Renal cortex interstitium (tissue), 11 donors: ENCODE measurements around the gene MADD. TPM values are rescaled to one million over a fixed set of nuclear protein-coding genes. Genes with fewer than 3 reads are reported as not detected.
A peak's percentile ranks its signal among the peaks of the same experiment; 100 is the strongest.
"Not testable (repeated sequence)": the region's sequence is repeated elsewhere in the genome, so short reads cannot be mapped to it uniquely, and the experiment has no call there.

Experiments used
- DNase-seq, 11 donors: peaks; one replicate each; pipeline ENCODE4 v3.0.0-alpha.2; 2013; ENCODE audit warnings: low read depth in 9 of 11, low spot score in 4 of 11; ENCODE audit errors: extremely low read depth in 1 of 11
- polyA plus RNA-seq, 3 donors: library from polyadenylated mRNA; unstranded; fragments of 120-200 nt; gene quantifications; one replicate each; pipeline ENCODE4 v1.2.1, GENCODE V29; 2013; ENCODE audit not compliant: insufficient read length in 3 of 3

The MADD gene
- polyA plus RNA-seq, 3 donors, result 41.5 to 53.3 (median 47.2) TPM

- DNase-seq, result no peak
Observed at GRCh38 chr11:47299078-47299477, 29.1 kb downstream of the MADD start.

- no peak for DNase-seq
Observed at GRCh38 chr11:47302853-47303252, 32.9 kb downstream of the MADD start.

DNA sequence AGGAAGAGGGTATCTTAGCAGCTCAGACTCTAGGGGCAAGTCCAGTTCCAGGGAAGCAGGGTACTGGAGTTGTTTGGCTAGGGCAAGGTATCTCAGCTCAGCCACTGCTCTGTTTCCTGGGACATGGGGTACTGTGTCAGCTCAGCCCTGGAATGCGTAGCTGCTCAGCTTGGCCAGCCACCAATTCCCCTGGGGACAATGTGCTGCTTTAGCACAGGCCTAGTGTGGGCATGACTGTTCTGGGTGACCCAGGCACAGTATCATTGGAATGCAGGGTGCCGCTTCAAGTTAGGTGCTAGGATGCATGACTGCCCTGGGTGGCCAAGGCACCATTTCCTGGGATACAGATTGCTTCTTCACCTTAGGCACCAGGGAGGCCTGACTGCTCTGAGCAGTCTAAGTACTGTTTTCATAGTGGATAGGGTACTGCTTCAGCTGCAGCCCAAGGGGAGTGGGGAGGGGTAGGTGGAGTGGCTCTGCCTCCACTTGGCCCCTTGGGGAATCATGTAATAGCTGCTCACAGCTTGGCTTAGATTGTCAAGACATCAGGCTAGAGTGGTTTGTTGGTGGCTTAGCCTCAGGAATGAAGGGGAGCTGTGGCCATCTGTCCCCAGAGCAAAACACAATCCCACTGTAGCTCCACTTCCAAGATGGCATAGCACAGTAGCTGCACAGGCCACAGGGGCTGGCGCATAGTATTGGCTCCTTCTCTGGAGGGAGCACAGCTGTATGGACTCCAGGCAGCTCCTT lies 36.0 kb downstream of the MADD start:
- DNase-seq, result no peak

DNA sequence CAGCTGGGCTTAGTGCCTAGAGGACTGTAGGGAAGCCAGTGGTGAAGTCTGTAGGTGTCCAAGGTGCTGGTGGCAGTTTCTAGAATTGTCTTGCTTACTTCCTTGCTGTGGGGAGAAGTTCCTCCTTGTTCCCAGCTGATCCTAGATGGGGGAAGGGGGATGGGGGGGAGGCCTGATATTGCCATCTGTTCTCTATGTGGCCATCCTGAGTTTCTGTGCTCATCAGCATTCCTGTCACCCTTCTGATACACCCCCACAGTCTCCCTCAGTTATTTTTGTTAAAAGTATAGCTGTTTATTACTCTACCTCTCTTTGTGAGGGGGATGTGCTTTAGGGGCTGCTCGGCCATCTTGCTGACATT lies 36.5 kb downstream of the MADD start:
- no peak for DNase-seq

DNA sequence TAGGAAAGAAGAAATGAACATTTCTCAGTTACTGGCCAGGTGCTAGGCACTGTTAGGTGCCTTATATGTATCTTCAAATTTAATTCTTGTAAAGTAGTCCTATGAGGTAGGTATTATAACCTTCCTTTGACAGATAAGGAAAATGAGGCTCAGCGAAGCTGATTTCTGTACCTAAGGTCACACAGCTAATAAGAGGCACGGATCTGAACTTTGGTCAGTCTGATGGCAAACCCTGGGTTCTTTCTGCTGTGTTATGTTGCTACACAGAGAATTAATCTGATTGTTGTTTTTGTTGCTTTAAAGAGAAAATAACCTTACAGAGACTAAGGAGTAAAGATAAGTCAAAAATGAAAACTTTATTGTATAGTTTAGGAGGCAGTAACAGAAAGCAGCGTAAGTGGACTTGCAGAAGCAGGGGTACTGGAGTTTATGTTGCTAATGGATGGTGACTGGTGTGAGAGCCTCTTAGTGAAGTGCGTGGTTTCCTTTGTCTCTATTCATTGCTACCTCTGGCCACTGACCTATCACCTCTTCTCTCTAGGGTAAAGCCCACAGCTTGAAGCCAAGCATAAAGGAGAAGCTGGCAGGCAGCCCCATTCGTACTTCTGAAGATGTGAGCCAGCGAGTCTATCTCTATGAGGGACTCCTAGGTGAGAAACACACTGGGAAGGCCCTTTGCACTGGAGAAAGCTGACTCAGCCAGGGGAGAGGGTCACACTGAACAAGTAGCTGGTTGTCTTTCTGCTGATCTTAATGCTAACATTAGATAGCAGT lies 38.3 kb downstream of the MADD start:
- DNase-seq, result no peak

- DNase-seq, result no peak
Observed at GRCh38 chr11:47314992-47315391, 45.1 kb downstream of the MADD start.

GRCh38 chr11:47316501-47316900 lies 46.6 kb downstream of the MADD start:
- DNase-seq, result not testable (repeated sequence)

DNA sequence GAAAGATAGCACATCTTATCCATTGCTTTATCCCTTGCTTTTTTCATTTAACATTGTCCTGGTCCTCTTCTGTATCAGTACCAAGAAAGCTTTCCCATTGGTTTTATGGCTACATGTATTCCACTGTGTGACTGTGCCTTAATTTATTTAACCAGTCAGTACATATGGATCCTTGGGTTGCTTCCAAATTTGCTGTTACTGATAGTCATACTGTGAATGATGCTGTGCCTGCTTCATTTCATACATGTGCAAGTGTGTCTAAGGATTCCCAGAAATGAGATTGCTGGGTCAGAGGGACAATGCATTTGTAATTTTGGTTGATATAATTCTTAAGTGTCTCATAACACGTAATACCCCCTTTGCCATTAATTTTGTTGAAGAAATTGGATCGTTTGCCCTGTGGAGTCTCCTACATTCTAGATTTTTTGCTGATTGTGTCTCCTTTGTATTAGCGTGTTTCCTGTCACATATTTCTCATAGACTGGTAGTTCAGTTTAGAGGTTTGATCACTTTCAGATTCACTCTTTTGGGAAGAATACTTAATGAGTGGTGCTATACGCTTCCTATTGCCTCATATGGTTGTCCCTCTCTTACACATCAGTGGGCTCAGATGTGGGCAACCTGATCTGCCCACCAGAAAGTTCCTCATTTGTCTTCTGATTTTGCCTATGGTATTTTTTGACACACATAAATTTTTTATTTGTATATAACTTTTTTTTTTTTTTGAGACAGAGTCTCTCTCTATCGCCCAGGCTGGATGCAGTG lies 47.3 kb downstream of the MADD start:
- DNase-seq, result no peak

DNA sequence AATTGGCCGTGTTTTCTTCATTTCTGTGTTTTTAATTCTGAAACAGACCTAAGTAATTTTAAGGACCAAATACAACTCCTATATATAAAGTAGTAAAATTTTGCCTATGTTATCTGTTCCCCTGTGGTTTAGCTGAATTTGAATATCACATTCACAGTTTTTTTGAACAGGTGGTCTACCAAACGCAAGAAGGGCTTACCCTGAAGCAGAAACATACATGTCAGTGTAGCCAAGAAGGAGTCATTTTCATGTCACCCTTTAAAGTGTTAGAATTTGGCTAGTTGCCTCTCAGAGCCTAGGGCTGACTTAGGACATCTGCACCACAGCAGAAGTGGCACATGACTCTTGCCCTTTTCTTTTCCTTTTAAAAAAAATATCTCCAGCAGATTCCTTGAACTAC lies 48.2 kb downstream of the MADD start:
- no peak for DNase-seq

DNA sequence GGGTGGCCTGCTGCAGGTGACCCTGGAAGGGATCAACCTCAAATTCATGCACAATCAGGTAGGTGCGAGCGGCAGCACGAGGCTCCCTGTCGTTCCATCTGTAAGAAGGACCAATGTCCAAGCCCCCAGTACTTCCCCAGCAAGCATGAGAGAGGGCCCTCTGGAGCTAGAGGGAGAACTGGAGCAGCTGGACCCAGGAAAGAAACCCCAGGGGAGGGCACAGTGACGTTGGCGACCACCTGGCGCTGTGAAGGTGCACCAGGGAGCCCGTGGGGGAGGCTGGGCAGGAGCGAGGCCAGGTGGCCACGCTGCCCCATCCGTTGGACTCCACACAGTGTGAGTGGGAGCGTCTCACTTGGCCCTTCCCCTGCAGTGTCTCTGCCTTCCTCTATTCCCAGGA lies 54.6 kb downstream of the MADD start:
- no peak for DNase-seq

DNA sequence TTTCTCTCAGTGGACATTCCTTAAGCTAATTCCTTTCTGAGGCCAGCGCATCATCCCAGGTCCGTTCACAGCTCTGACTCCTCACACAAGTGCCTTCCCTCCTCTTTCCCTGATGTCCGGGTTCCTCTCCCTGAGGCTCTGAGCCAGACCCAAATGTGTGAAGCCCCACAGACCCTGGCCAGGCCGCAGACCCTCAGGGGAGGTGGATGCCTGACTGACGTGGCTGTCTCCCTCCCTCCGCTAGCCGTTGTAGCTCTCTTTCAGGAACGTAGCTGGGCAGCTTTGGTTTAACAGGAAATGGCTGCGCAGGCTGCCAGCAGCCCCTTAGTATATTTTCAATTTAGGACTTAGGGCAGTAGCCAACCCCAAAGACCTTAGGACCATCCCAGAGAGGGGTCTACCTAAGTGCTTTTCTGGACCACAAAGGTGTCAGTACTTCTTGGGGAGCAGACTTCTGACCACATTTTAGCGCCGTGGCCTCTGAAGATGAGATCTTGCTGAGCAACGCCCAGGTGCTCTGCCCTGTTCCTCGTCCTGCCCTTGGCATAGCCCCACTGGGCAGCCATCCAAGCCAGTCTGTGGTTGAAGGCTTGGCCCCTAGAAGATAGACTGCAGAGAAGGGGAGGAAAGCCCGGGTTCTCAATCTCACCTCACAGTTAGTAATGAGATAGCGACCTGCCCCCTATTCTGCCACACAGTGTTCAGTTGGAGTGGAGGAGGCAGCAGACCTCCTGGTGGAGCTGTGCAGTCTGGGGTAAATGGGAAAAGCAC lies 55.5 kb downstream of the MADD start:
- DNase-seq, result no peak

DNA sequence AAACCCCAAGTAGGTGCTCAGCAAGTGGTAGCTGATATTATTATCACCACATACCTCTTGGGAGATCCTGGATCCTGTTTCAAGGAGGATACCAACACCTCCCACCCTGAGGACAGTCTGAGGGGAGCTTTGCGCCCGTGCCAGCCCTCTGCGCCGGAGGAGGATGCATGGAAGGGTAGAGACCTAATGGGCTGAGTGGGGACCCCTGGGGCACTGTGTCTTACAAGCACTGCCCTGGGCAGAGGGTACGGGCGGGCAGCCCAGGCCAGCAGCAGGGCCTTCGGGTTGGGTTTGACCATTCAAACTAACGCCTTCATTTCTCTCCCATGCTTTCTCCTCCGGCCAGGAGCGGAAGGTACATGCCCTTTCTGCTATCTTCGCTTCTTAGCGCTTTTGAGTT lies 56.3 kb downstream of the MADD start:
- DNase-seq, result no peak

- no peak for DNase-seq
Observed at GRCh38 chr11:47327025-47327424, 57.1 kb downstream of the MADD start.

GRCh38 chr11:47327949-47328348 lies 58.0 kb downstream of the MADD start:
- DNase-seq, result no peak

DNA sequence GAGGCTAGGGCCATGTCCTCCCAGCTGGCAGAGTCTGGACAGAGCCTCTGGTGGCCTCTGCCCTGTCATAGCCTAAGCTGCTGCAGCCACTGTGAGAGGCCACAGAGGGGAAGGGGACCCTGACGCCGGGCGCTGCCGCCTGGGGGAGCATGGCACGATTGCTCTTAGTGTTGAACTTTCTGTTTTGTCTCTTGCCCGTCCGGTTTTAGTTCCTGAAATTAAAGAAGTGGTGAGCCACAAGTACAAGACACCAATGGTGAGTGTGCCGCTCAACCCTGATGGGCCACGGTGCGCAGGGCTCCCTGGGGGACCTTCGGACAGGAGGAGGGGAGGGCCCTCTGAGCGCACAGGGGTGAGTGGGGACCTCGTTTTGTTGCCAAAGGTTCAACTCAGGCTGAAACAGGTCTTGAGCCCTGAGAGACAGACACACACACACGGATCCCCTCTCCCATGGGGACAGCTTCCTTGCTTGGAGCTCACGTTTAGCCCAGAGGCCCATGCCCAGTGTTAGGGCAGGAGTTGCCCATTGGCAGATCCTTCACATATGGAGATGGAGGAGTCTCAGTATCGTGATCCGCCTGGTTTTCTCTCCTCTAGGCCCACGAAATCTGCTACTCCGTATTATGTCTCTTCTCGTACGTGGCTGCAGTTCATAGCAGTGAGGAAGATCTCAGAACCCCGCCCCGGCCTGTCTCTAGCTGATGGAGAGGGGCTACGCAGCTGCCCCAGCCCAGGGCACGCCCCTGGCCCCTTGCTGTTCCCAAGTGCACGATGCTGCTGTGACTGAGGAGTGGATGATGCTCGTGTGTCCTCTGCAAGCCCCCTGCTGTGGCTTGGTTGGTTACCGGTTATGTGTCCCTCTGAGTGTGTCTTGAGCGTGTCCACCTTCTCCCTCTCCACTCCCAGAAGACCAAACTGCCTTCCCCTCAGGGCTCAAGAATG lies 58.8 kb downstream of the MADD start:
- DNase-seq, result no peak

DNA sequence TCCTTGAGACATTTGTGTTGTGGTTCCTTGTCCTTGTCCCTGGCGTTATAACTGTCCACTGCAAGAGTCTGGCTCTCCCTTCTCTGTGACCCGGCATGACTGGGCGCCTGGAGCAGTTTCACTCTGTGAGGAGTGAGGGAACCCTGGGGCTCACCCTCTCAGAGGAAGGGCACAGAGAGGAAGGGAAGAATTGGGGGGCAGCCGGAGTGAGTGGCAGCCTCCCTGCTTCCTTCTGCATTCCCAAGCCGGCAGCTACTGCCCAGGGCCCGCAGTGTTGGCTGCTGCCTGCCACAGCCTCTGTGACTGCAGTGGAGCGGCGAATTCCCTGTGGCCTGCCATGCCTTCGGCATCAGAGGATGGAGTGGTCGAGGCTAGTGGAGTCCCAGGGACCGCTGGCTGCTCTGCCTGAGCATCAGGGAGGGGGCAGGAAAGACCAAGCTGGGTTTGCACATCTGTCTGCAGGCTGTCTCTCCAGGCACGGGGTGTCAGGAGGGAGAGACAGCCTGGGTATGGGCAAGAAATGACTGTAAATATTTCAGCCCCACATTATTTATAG lies 59.6 kb downstream of the MADD start:
- no peak for DNase-seq

GRCh38 chr11:47329987-47330931 lies 60.3 kb downstream of the MADD start:
- DNase-seq, result peak in 1 of 11 donors; percentile 11
